SK-N-SH treated with all-trans-retinoic acid at 6 μM for 48 hours (cell line): Measurements from ENCODE around the gene OSBPL3.

ENCODE experiments used
- CSDC2 ChIP-seq: fragments of 250-450 bp; sonication (Bioruptor Pico); IDR thresholded peaks from 2 replicates; pipeline ENCODE4 v1.5.0; 2020; ENCODE audit warnings: mild to moderate bottlenecking, moderate library complexity
- CSRNP3 ChIP-seq: fragments of 250-450 bp; sonication (Bioruptor Pico); IDR thresholded peaks from 2 replicates; pipeline ENCODE4 v1.5.1; 2021; ENCODE audit warnings: mild to moderate bottlenecking, moderate library complexity
- ESRRG ChIP-seq: fragments of 250-450 bp; sonication (Bioruptor Pico); IDR thresholded peaks from 2 replicates; pipeline ENCODE4 v1.6.1; 2021; ENCODE audit warnings: mild to moderate bottlenecking
- ISL1 ChIP-seq: fragments of 250-450 bp; sonication (Bioruptor Pico); IDR thresholded peaks from 2 replicates; pipeline ENCODE4 v2.1.2; 2022; ENCODE audit warnings: mild to moderate bottlenecking, moderate library complexity
- PATZ1 ChIP-seq: fragments of 250-450 bp; sonication (Bioruptor Pico); IDR thresholded peaks from 2 replicates; pipeline ENCODE4 v1.8.0; 2020; ENCODE audit warnings: mild to moderate bottlenecking, moderate library complexity, borderline replicate concordance
- ZFP3 ChIP-seq: fragments of 250-450 bp; sonication (Bioruptor Pico); IDR thresholded peaks from 2 replicates; pipeline ENCODE4 v1.5.0; 2020; ENCODE audit warnings: mild to moderate bottlenecking, moderate library complexity
- TF ChIP-seq, protein P1 (sequence below): fragments of 250-450 bp; sonication (Bioruptor Pico); IDR thresholded peaks from 2 replicates; pipeline ENCODE4 v1.5.1; 2020; ENCODE audit warnings: low read depth, mild to moderate bottlenecking, moderate library complexity
- TF ChIP-seq, protein P2 (sequence below): fragments of 250-450 bp; sonication (Bioruptor Pico); IDR thresholded peaks from 2 replicates; pipeline ENCODE4 v1.5.0; 2020; ENCODE audit warnings: mild to moderate bottlenecking, moderate library complexity

DNA sequence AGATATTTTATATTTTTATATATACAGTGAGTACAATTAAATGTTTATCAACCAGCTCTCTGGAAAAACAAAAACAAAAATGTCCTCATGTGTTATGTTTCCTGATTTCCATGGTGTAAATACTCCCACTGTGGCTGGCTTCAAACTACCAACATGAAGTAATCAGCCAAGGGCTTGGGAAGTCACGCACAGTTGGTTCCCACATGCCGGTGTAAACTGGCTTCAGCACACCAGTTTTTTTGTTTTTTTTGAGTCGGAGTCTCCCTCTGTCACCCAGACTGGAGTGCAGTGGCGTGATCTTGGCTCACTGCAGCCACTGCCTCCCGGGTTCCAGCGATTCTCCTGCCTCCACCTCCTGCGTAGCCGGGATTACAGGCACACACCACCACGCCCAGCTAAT is 11.8 kb downstream of the OSBPL3 start:
- TF ChIP-seq ZFP3 (CRISPR knock-in tag) (no peak), PATZ1 (CRISPR knock-in tag) (no peak), ESRRG (CRISPR knock-in tag) (no peak), ISL1 (CRISPR knock-in tag) (no peak), CSRNP3 (CRISPR knock-in tag) (no peak), CSDC2 (CRISPR knock-in tag) (no peak)
- TF ChIP-seq, protein P1, sequence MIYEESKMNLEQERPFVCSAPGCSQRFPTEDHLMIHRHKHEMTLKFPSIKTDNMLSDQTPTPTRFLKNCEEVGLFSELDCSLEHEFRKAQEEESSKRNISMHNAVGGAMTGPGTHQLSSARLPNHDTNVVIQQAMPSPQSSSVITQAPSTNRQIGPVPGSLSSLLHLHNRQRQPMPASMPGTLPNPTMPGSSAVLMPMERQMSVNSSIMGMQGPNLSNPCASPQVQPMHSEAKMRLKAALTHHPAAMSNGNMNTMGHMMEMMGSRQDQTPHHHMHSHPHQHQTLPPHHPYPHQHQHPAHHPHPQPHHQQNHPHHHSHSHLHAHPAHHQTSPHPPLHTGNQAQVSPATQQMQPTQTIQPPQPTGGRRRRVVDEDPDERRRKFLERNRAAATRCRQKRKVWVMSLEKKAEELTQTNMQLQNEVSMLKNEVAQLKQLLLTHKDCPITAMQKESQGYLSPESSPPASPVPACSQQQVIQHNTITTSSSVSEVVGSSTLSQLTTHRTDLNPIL (CRISPR knock-in tag) = no peak
- TF ChIP-seq, protein P2, sequence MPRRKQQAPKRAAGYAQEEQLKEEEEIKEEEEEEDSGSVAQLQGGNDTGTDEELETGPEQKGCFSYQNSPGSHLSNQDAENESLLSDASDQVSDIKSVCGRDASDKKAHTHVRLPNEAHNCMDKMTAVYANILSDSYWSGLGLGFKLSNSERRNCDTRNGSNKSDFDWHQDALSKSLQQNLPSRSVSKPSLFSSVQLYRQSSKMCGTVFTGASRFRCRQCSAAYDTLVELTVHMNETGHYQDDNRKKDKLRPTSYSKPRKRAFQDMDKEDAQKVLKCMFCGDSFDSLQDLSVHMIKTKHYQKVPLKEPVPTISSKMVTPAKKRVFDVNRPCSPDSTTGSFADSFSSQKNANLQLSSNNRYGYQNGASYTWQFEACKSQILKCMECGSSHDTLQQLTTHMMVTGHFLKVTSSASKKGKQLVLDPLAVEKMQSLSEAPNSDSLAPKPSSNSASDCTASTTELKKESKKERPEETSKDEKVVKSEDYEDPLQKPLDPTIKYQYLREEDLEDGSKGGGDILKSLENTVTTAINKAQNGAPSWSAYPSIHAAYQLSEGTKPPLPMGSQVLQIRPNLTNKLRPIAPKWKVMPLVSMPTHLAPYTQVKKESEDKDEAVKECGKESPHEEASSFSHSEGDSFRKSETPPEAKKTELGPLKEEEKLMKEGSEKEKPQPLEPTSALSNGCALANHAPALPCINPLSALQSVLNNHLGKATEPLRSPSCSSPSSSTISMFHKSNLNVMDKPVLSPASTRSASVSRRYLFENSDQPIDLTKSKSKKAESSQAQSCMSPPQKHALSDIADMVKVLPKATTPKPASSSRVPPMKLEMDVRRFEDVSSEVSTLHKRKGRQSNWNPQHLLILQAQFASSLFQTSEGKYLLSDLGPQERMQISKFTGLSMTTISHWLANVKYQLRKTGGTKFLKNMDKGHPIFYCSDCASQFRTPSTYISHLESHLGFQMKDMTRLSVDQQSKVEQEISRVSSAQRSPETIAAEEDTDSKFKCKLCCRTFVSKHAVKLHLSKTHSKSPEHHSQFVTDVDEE (CRISPR knock-in tag) = no peak
